Measurements from ENCODE around the gene OPN5.

OPN5 gene

DNA sequence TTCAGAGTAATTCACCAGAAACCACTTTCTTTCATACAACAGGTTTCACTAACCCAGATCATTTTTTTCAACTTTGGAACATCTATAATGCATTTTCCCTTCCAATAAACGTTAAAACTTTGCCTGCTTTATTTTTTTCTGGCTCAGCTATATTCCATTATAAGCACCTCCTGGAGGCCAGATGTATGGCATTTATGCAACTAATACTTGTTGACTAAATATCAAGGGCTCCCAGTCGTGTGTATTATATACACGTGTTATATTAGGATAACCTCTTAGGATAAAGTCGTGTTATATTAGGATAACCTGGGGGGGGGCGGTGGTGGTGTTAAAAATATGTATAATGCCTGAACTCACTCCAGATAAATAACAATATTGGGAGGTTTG lies 6.7 kb downstream of the OPN5 start:
- DNase-seq: no peak

DNA sequence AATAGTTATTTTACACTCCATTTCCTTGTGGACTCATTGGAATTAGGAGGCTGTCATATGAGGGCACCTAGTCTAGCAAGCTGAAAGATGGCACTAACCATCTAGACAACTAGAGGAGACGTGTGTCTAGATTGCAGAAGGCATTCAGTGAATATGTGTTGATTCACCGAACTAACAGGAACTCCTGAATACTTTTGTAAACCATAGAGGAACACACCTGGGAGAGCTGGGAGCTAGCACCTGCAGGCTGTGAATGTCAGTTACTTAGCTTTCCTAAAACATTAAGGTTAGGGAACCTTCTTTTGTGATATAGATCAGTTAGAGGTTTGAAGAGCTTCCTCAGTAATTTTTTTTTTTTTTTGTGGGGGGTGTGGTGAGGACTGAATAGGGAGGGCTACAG lies 7.7 kb downstream of the OPN5 start:
- DNase-seq: no peak

DNA sequence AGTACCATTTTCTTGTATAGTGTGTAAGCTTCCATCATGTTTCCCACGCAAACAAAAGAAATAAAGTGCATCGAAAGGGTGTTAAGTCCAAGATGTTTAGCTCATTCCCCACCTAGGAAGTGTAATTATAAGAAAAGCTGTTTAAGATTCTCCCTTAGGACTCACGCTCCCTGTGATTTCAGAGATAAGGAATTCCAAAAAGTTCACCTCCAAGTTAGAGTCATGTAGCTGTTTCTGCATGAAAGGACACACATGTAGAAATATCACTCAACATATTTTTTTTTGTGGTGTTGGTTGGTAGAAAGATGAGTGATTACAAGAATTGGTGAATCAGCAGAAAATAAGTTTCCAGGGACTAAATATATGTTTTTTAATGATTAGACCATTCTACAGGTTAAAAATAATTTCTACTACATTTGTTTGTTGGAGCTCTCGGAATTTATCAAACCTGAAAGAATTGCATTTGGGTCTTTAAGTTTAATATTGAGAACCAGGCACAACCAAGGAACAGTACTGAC lies 10.4 kb downstream of the OPN5 start:
- DNase-seq: no peak

DNA sequence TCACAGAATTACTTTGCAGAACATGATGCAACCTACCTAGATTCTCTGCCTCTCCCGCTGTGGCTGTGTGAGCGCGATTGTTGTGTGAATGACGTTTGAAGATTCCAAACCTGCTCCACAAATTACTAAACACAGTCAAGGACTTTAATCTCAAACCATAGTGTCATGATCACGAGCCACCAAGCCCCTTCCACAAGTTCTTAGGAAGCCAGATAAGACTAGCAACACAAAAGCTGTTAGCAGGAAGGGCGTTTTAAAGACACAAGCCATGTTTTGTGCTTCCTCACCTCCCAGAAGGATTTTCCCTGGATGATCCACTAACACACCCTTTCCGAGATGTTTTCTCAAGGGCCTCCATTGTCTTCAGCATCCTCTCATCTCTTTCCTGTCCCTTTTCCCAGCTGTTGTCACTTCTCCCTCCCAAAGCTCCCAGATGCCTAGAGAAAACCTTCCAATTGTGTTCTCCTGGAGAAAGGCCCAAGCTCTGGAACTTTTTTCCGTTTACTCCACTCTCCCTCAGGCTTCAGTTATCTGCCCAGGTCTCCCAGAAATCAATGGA lies 12.8 kb downstream of the OPN5 start:
- no peak for DNase-seq

DNA sequence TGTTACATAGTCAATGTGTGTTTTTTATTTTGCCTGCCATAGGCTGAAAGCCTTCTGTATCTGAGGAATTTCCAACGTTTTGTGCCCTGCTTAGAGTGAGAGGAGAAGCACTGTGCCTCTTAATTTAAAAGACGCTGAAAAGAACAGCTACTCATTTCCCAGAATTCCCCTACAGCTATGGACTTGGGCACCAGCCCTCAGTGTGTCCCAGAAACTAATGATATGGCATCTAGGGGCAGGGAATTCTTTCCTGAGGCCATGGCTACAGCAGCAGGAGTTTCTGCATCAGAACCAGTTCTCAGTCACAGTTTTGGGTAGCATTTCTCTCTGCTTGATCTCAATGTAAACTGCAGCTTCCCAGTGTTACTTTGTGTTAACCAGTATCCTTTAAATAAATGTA lies 20.2 kb downstream of the OPN5 start:
- DNase-seq: no peak

DNA sequence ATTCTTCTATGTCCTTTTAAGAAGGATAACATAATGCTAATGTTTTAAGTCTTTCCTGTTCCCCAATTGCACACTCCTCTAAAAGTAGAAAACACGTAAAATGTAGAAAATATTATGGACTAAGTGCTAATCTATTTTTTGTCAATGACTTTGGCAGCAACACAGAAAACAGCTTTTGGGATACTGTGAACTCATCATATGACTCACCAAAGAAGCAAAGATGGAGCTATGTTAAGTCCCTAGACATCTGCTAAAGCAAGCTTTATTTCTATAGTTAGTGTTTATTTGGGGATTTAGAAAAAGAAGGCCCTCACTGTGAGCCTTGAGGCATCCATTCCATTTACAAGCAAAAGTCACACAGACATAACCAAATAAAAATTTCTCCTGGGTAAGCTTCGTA lies 23.0 kb downstream of the OPN5 start:
- DNase-seq: no peak

DNA sequence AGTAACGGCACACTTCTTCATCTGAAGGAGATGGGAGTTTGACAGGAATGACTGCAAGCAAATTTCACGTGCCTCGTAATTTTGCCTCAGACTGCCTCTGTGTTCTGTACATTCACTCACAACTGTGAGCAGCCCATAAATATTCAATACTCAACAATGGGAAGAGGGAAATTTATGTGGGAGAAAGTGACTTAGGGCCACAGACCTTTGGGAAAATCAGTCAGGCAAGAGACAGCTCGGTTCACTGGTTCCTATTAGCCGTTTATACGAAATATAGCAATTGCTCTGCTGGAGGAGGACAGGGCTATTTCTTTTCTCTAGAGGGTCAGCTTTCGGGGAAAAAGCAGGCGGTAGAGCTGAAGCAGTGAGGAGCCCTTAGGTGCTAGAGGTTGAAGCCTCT lies 28.0 kb downstream of the OPN5 start:
- DNase-seq: no peak

DNA sequence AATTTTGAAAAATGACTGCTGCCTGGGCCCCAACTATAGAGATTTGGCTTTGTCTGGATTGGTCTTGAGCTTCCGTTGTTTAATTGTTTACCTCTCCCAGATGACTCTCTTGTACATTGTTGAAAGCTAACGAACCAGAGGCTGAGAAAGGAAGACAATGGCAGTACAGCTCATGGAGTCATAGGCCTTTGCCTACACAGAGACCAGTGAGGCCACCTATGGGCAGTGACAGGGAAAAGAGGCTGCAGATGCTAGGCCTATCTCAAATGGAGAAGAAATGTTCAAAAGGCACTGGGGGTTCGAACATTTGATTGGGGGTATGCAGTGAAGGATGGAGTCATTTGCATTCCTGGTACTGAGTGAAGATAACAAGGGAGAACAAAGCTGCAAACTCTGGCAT lies 29.1 kb downstream of the OPN5 start:
- DNase-seq: no peak

DNA sequence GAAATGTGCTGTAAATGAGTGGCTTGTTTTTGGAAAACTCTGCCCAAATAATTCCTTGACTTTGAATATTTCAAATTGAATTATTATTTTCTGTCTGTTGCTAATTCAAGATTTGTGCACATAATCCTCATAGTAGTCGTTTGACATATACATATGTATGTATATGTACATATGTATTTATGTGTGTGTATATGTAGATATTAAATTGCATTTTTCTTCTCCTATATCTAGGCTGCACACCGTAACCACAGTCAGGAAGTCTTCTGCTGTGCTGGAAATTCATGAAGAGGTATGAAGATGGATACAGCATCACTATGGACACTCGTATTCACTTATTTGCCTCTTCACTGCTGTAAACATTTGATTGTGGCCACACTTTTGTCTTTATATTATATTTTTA lies 29.6 kb downstream of the OPN5 start:
- DNase-seq: no peak

DNA sequence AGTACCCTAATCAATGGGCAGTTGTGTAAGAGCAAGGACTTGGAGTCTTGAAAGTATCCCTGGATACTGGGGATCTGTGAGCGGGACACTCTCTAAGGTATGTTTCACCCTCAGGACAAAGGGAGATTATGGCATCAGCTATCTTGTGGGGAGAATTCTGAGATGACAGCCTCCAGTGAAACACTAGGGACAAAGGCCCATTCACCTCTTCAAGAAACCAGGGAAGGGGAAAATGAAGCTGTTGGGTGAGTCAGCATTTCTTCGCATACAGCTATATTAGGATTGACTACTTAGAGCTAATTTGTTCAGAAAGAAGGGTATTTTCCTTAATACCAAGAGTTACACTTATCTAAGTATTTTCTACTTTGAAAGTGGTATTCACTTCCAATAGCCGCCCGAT lies 35.9 kb downstream of the OPN5 start:
- DNase-seq: no peak

DNA sequence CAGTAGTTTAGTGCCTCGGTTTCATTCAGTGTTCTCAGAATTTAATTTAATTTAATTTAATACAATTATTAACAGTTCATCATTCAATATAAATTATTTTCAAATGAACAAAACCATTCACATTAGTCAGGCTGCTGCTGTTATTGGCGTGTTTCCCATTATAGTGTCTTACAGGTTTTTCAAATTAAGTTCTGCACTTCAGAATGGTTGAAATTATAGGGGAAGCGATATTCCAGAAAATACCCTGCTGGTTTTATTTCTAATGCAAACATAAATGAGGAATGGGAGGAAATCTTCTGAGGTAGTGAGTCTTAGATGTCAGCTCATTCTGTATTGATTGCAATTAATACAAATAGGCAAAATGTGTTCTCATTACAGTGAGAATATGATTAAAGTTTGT lies 37.6 kb downstream of the OPN5 start:
- no peak for DNase-seq

DNA sequence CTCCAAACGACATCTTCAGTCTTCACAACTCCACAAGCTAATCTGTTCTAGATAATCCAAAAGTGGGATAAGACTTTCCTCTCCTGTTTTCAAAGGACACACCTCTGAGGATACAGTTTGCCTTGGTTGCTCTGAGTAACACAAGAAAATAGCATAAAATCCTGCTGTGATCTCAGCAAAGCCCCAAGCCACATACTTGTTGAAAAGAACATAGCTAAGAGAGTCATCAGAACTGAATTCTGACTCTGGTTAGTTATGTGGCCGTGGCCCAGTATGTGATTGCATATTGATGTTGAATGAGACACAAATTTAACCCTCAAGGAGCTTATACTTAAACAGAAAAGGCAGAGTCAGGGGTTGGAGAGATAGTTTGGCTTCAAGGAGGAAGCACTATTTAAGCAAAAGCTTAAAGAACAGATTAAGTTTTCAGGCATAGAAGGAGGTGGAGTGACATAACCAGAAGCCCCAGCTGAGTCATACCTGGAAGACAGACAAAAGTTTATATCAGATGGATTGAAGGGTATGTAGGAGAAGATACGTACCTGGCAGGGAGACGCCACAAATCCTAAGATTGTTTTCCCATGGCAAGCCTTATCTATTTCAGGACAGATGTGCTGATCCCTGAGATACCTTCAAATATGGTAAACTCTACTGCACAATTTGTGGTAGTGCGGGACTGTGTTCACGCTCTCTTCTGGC lies 41.2 kb downstream of the OPN5 start:
- no peak for DNase-seq

DNA sequence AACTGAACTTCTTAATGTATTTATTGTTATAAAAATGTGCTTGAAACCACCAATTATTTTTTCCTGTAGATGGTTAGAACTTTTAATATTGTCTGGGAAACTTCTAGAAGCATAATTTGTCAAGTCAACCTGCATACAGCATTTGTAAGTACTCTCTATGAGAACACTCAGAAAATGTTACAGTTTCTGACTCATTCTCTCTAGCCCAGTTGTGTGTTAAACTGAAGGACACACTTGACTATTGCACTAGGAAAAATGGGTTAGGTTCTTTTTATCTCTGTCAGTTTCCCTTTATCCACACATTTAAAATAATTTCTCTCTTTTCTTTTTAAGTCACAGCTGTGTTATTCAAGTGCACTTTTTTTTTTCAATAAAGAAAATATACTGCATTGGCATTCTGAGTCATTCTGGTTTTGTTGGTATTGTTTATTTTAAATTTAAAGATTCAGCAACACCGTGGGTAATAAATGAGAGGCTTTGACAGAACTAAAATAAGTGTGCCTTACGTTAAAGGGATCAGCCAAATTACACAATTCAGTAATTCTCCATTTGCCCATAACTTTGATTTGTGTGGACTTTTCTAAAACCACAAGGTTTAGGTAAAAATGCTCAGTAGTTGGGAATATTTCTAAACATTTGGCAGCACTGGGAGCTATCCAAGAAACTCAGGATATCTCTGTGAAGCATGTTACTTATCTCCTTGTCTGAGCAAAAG lies 50.7 kb downstream of the OPN5 start:
- DNase-seq: no peak

DNA sequence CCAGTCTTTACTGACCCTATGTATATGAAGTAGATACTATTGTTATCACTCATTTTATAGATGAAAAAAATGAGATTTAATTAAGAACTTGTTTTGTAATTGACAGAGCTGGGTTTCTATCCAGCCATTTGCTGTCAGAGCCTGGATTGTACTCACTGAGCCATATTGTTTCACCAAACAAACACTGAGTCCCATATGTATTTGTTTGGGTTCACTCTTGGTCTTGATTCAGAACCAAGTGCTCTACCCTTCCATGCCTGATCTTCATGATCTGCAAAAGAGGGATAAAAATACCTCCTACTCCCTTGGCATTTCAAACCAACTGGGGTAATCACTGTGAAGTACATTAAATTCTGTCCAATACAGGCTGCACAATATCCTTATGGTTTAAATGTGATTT lies 52.4 kb downstream of the OPN5 start:
- DNase-seq: no peak

DNA sequence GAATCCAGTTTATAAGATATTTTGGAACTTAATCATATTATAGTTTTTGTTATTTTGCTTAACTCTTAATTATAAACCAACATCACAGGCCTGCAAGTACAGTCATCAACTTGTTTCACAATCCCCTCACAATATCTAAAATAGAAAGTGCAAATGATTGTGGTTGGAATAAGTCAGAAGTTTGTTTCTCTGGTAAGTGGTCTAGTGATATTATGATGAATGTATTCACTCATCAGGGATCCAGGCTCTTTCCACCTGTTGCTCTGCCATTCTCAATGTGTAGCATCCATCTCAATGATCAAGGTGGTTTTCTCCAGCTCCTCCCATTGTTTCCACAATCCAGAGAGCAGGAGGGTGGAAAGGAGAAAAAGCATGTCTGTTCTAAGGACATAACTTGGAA lies 54.2 kb downstream of the OPN5 start:
- no peak for DNase-seq

DNA sequence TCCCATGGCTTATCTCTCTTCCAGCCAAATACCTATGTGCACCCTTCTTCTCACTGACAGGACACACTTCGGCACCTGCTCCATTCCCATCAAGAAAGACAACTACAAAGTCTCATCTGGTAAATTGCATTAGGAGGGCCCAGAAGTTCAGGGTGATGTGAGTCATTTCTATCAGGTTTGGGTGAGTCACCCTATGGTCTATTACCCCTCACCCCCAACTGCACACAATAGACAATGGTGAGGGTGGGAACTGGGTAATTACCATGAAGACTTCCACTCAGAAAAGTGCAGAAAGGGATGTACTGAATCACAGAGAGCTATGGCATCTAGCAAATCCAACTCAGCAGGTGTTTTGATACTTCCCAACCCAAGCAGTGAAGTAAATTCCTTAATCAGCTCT lies 54.8 kb downstream of the OPN5 start:
- DNase-seq: no peak

DNA sequence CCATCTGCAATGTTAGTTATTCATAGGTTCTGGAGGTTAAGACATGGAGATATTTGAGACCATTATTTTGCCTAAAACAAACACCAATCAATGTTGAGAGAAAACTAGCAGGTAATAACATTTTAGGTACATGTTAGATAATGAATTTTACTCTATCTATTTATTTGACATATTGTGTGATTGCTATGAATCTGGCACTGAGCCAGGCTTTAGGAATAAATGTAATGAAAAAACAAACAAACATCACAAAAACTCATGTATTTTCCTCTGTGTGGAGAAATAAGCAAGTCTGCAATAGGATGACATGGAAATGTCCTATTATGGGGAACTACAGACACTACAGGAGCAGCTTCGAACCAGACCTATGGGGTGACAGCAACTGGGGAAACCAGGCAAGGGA lies 57.8 kb downstream of the OPN5 start:
- no peak for DNase-seq

DNA sequence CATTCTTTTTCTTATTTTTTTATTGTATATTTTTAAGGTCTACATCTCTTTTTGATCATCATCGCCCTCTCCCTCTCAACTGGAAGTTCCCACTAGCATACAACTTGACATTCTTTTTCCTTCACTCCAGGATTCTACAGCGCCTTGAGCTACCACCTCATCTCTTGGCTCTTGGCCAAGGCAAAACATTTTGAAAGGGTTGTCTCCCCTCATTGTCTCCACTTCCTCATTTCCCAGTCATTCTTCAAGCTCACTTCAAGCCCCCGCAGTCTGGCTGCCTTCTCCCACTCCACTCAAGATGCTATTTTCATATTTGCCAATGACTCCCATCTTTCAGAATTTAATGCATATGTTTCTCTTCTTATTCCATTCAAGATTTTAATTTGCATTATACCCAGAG lies 63.0 kb downstream of the OPN5 start:
- no peak for DNase-seq

DNA sequence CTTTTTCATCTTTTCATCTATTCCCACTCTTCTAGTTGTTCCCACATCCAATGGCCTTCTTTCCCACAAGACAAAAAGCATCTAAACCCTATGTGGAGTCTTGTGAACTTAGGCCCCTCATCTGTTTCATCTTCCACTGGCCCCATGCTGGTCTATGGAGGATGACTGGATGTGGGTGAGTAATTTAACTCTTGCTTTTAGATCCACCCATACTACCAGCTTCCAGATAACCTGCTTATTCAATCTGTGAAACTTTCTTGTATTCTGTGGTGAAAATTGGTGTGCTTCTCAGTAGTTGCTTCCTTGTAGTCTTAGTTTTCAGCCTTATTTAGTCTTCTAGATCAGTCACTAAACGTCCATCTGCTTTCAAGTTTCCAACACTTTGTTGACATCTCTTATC lies 64.9 kb downstream of the OPN5 start:
- no peak for DNase-seq

DNA sequence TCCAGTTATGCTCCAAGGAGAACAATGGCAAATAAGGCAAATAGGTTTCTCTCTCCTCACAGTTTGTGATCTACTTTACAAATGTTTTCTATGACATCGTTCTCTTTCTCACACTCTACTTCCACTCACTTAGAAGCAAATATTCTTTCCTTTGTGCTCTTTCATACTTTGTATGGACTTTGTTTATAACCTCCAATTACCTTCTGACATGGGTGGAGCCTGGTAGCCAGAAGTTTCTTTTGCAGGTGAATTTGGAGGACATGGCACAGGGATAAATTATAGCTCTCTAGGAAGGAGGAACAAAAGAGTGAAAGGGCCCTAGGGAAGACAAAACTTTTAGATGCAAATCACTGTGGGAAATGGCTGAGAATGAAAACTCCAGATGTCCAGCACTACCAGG lies 69.3 kb downstream of the OPN5 start:
- no peak for DNase-seq

DNA sequence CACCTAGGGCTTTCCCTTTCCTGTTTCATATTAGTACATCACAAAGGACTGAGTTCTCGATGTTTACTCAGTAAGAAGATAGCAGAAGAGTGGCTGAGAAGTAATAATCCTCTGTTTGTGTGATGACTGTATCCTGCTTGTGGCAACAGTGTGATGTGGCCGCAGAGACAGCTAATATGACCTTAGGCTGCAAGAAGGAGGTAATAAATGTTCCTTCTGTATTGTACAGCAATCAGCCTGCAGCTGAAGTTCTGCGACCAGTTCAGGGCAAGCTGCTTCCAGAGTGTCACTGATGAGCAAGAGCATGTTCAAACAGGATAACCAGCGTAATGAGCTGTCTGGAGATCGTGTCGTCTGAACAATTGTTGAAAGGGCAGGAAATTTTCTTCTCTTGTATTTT lies 70.9 kb downstream of the OPN5 start:
- DNase-seq: no peak

DNA sequence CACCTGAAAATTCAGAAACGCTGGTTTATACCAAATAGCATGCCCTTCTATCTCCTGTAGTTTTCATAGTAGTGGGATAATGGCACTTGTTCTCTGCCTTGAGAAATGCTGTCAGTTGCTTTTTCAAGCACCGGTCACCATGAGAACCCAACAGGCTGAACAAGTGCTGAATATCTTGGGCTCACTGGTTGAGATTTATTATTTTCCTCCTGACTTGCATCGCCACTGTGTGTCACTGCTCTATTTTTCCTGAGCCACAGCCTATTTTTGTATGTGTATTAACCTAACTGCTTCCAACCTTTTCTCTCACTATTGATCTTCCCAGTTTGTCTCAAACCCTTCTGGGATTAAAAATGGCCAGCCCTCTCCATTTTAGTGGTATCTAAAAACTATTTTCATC lies 71.9 kb downstream of the OPN5 start:
- DNase-seq: no peak

DNA sequence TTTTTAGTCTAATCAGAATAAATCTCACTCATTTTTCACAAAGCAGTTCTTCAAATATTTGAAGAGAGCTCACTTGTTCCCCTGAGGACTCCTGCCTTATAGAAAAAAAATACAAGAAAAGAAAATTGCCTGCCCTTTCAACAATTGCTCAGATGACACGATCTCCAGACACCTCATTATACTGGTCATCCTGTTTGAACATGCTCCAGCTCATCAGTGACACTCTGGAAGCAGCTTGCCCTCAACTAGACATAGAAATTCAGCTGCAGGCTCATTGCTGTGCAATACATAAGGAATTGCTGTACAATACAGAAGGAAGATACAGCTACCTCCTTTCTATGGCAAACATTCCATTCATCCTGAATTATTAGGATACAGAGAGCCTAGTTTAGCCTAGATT lies 73.1 kb downstream of the OPN5 start:
- no peak for DNase-seq

DNA sequence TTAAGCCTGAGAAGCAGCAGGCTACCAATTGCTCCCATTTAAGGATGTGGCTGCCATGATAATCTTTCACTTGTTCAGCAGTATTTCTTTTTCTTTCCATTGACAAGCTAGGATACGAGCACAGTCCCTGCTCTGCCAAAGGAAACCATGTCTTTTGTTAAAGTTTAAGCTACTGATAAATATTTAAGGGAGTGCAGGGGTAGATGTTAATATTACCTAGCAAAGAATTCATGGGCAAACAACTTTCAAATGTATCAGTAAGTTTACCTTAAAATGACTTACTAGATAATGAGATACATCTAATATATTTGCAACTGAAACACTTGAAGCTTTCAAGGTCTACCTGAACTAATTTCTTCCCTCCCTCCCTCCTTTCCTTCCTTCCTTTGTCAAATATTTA lies 77.3 kb downstream of the OPN5 start:
- no peak for DNase-seq

Measured in fibroblast of skin of scalp (primary cell).